Smooth muscle cell (in vitro differentiated cells): ENCODE data around the gene TTC16. TPM values are rescaled to one million over a fixed set of nuclear protein-coding genes. Genes with fewer than 3 reads are reported as not detected.
"Not testable (repeated sequence)": the region's sequence is repeated elsewhere in the genome, so short reads cannot be mapped to it uniquely, and the experiment has no call there.

Experiments used
- DNase-seq: peaks from one replicate; lab custom pipeline; 2025; ENCODE audit not compliant: unreplicated experiment; lab: John Stamatoyannopoulos, UW
- H2AFZ ChIP-seq: fragments of 200-600 bp; sonication (generic); 2 replicates; pipeline ENCODE4 v1.6.0; 2016; ENCODE audit warnings: antibody characterized with exemption, low read depth, mild to moderate bottlenecking
- H3F3A ChIP-seq: fragments of 200-600 bp; sonication (generic); 2 replicates; pipeline ENCODE4 v1.6.0; 2017; ENCODE audit warnings: antibody characterized with exemption, low read depth
- H3K27ac ChIP-seq: fragments of 200-600 bp; sonication (generic); 2 replicates; pipeline ENCODE4 v1.5.1; 2016; ENCODE audit warnings: low read depth, mild to moderate bottlenecking
- H3K27me3 ChIP-seq: fragments of 200-600 bp; sonication (generic); 2 replicates; pipeline ENCODE4 v1.6.1; 2016; ENCODE audit warnings: low read depth, mild to moderate bottlenecking
- H3K36me3 ChIP-seq: fragments of 200-600 bp; sonication (generic); 2 replicates; pipeline ENCODE4 v1.5.1; 2016; ENCODE audit warnings: low read depth
- H3K4me1 ChIP-seq: fragments of 200-600 bp; sonication (generic); 2 replicates; pipeline ENCODE4 v1.5.1; 2016; ENCODE audit warnings: low read depth
- H3K4me2 ChIP-seq: fragments of 200-600 bp; sonication (generic); 2 replicates; pipeline ENCODE4 v1.6.0; 2016; ENCODE audit warnings: mild to moderate bottlenecking
- H3K4me3 ChIP-seq: fragments of 200-600 bp; sonication (generic); 2 replicates; pipeline ENCODE4 v1.5.1; 2016; ENCODE audit warnings: mild to moderate bottlenecking
- H3K79me2 ChIP-seq: fragments of 200-600 bp; sonication (generic); 2 replicates; pipeline ENCODE4 v1.6.0; 2016; ENCODE audit warnings: low read depth, mild to moderate bottlenecking
- H3K9ac ChIP-seq: fragments of 200-600 bp; sonication (generic); 2 replicates; pipeline ENCODE4 v1.6.0; 2016; ENCODE audit warnings: low read depth
- H3K9me3 ChIP-seq: fragments of 200-600 bp; sonication (generic); replicated peaks from 2 replicates; pipeline ENCODE4 v1.5.1; 2016; ENCODE audit warnings: low read depth
- H4K20me1 ChIP-seq: fragments of 200-600 bp; sonication (generic); 2 replicates; pipeline ENCODE4 v1.6.0; 2016; ENCODE audit warnings: low read depth
- CTCF ChIP-seq: fragments of 200-600 bp; sonication (generic); IDR thresholded peaks from 2 replicates; pipeline ENCODE4 v1.5.1; 2017; ENCODE audit warnings: borderline replicate concordance, mild to moderate bottlenecking, antibody characterized with exemption; ENCODE audit not compliant: insufficient read depth, poor library complexity, severe bottlenecking
- WGBS: methylation state at CpG from one replicate; pipeline ENCODE4 v1.1.7; 2016; ENCODE audit warnings: low lambda C conversion rate; 5-methylcytosine and 5-hydroxymethylcytosine counted together
- polyA plus RNA-seq: library from polyadenylated mRNA; unstranded; fragments of >200 nt; fragmentation: Nextera tagmentation; extraction: Ambion mirVana; gene quantifications from 2 replicates; pipeline ENCODE4 v1.2.1, GENCODE V29; 2016
- total RNA-seq: library from RNA; depleted of rRNA; stranded (reverse); fragments of >200 nt; gene quantifications from 2 replicates; pipeline ENCODE4 v1.2.3, GENCODE V29; 2014

Gene TTC16
- total and polyA plus RNA-seq, 2 experiments from 2014 or later = 0.22 TPM; not detected in 1

GRCh38 chr9:127756233-127756632 lies 40.4 kb downstream of the TTC16 start:
- no peak overlapping the region for H2AFZ ChIP-seq
- H3K27me3 ChIP-seq = peaks cover 47% of the 10 kb centered on the region
- no peak for TF ChIP-seq CTCF
- no peaks in the 10 kb centered on the region for H3K36me3 ChIP-seq
- H3K4me2 ChIP-seq = no peak overlapping the region
- no peak overlapping the region for H3K4me3 ChIP-seq
- no peak for DNase-seq
- 94% methylated on average over 3 of the region's 3 CpGs for WGBS
- no peaks in the 10 kb centered on the region for H3K79me2 ChIP-seq
- no peaks in the 10 kb centered on the region for H4K20me1 ChIP-seq
- H3K9me3 ChIP-seq = no peaks in the 10 kb centered on the region
- no peaks in the 10 kb centered on the region for H3F3A ChIP-seq
- H3K4me1 ChIP-seq = peaks cover 5% of the 10 kb centered on the region
- H3K27ac ChIP-seq = no peak overlapping the region
- H3K9ac ChIP-seq = no peak overlapping the region

- peaks cover 47% of the 10 kb centered on the region for H3K27me3 ChIP-seq
- H3K4me3 ChIP-seq, H3K9ac ChIP-seq, H3K4me2 ChIP-seq, H3K36me3 ChIP-seq, DNase-seq, H4K20me1 ChIP-seq, H3K27ac ChIP-seq, H3K9me3 ChIP-seq, H2AFZ ChIP-seq, H3K4me1 ChIP-seq, H3K79me2 ChIP-seq, H3F3A ChIP-seq: not testable (repeated sequence)
- 86% methylated on average over 11 of the region's 11 CpGs for WGBS
Measured at GRCh38 chr9:127756776-127757175, 40.9 kb downstream of the TTC16 start.

GRCh38 chr9:127758843-127759242 lies 43.0 kb downstream of the TTC16 start:
- no peak overlapping the region for H3K27ac ChIP-seq
- no peak overlapping the region for H3K4me3 ChIP-seq
- no peaks in the 10 kb centered on the region for H3K36me3 ChIP-seq
- H3K27me3 ChIP-seq = peaks cover 31% of the 10 kb centered on the region
- no peaks in the 10 kb centered on the region for H3K79me2 ChIP-seq
- no peak for DNase-seq
- no peak overlapping the region for H2AFZ ChIP-seq
- H3K4me2 ChIP-seq = no peak overlapping the region
- no peak for TF ChIP-seq CTCF
- H3K9ac ChIP-seq = no peak overlapping the region
- H3K9me3 ChIP-seq = no peaks in the 10 kb centered on the region
- peaks cover 5% of the 10 kb centered on the region for H3K4me1 ChIP-seq
- no peaks in the 10 kb centered on the region for H4K20me1 ChIP-seq
- H3F3A ChIP-seq = no peaks in the 10 kb centered on the region
- 73% methylated on average over 5 of the region's 5 CpGs for whole genome bisulfite sequencing

GRCh38 chr9:127761061-127761460 lies 45.2 kb downstream of the TTC16 start:
- no peak overlapping the region for H3K27ac ChIP-seq
- H2AFZ ChIP-seq = no peak overlapping the region
- H3K4me3 ChIP-seq = no peak overlapping the region
- H3K36me3 ChIP-seq = no peaks in the 10 kb centered on the region
- H3F3A ChIP-seq = no peaks in the 10 kb centered on the region
- no peak overlapping the region for H3K9ac ChIP-seq
- H3K4me1 ChIP-seq = no peaks in the 10 kb centered on the region
- WGBS = 91% methylated on average over 5 of the region's 5 CpGs
- no peaks in the 10 kb centered on the region for H3K79me2 ChIP-seq
- DNase-seq = no peak
- no peaks in the 10 kb centered on the region for H3K9me3 ChIP-seq
- H3K27me3 ChIP-seq = peaks cover 9% of the 10 kb centered on the region
- no peak for TF ChIP-seq CTCF
- no peaks in the 10 kb centered on the region for H4K20me1 ChIP-seq
- H3K4me2 ChIP-seq = no peak overlapping the region
